ENCODE measurements around the gene LDAF1. TPM values are rescaled to one million over a fixed set of nuclear protein-coding genes. Genes with fewer than 3 reads are reported as not detected.
A peak's percentile ranks its signal among the peaks of the same experiment; 100 is the strongest.
"Not testable (repeated sequence)": the region's sequence is repeated elsewhere in the genome, so short reads cannot be mapped to it uniquely, and the experiment has no call there.

LDAF1 gene
- polyA plus RNA-seq, 1 donor from 2014 or later: 29.7 TPM

GRCh38 chr16:21172650-21173049, 14.2 kb downstream of the LDAF1 start:
- H3K9me3 Mint-ChIP-seq: no peaks in the 10 kb centered on the region
- H3K27me3 Mint-ChIP-seq: no peaks in the 10 kb centered on the region
- H3K36me3 Mint-ChIP-seq: peaks cover 9% of the 10 kb centered on the region
- no peak overlapping the region for H3K4me3 Mint-ChIP-seq
- no peaks in the 10 kb centered on the region for H3K4me1 Mint-ChIP-seq
- no peak overlapping the region for H3K27ac Mint-ChIP-seq

GRCh38 chr16:21175397-21175796, 16.9 kb downstream of the LDAF1 start:
- no peaks in the 10 kb centered on the region for H3K4me1 Mint-ChIP-seq
- no peak overlapping the region for H3K4me3 Mint-ChIP-seq
- no peak overlapping the region for H3K27ac Mint-ChIP-seq
- peaks cover 0 to 3% (median 1%) of the 10 kb centered on the region in 3 donors for H3K9me3 Mint-ChIP-seq
- peaks cover 12% of the 10 kb centered on the region for H3K36me3 Mint-ChIP-seq
- no peaks in the 10 kb centered on the region for H3K27me3 Mint-ChIP-seq

GRCh38 chr16:21179126-21179982, 20.9 kb downstream of the LDAF1 start:
- peaks cover under 1 to 5% (median 2%) of the 10 kb centered on the region in 3 donors for H3K4me1 Mint-ChIP-seq
- H3K27ac Mint-ChIP-seq: no peak overlapping the region
- no peaks in the 10 kb centered on the region for H3K27me3 Mint-ChIP-seq
- H3K36me3 Mint-ChIP-seq: peaks cover 16% of the 10 kb centered on the region
- no peak overlapping the region for H3K4me3 Mint-ChIP-seq
- H3K9me3 Mint-ChIP-seq: peaks cover 1 to 11% (median 2%) of the 10 kb centered on the region in 3 donors

- Mint-ChIP-seq H3K27ac (no peak overlapping the region), H3K36me3 (peaks cover 17% of the 10 kb centered on the region), H3K27me3 (no peaks in the 10 kb centered on the region), H3K4me1 (peaks cover 5 to 11% (median 8%) of the 10 kb centered on the region in 3 donors), H3K9me3 (peaks cover 2 to 17% (median 3%) of the 10 kb centered on the region in 3 donors), H3K4me3 (no peak overlapping the region)
These were observed 21.5 kb downstream of the LDAF1 start for GRCh38 chr16:21179983-21180365.

- Mint-ChIP-seq H3K4me1 (peaks cover 10 to 23% (median 11%) of the 10 kb centered on the region in 3 donors), H3K36me3 (peaks cover 13% of the 10 kb centered on the region), H3K27ac (no peak overlapping the region), H3K4me3 (no peak overlapping the region), H3K27me3 (peaks cover 1% of the 10 kb centered on the region), H3K9me3 (peaks cover 2 to 17% (median 6%) of the 10 kb centered on the region in 3 donors)
These were observed 25.5 kb downstream of the LDAF1 start for GRCh38 chr16:21183995-21184394.

- Mint-ChIP-seq H3K36me3 (peaks cover 13% of the 10 kb centered on the region), H3K4me3 (no peak overlapping the region), H3K27ac (peak overlapping the region; percentile 31 to 82 (median 59)), H3K9me3 (peaks cover 2 to 17% (median 6%) of the 10 kb centered on the region in 3 donors), H3K27me3 (peaks cover 1% of the 10 kb centered on the region), H3K4me1 (peaks cover 10 to 27% (median 11%) of the 10 kb centered on the region in 3 donors)
These were observed 26.4 kb downstream of the LDAF1 start for GRCh38 chr16:21184834-21185233.

GRCh38 chr16:21185659-21186325, 27.3 kb downstream of the LDAF1 start:
- peaks cover 13% of the 10 kb centered on the region for H3K36me3 Mint-ChIP-seq
- peak overlapping the region in 1 of 3 donors; percentile 31 for H3K27ac Mint-ChIP-seq
- peaks cover 10 to 27% (median 11%) of the 10 kb centered on the region in 3 donors for H3K4me1 Mint-ChIP-seq
- peaks cover 2 to 21% (median 8%) of the 10 kb centered on the region in 3 donors for H3K9me3 Mint-ChIP-seq
- peaks cover 1% of the 10 kb centered on the region for H3K27me3 Mint-ChIP-seq
- no peak overlapping the region for H3K4me3 Mint-ChIP-seq

GRCh38 chr16:21186326-21186691, 27.8 kb downstream of the LDAF1 start:
- Mint-ChIP-seq H3K9me3 (peaks cover 2 to 21% (median 8%) of the 10 kb centered on the region in 3 donors), H3K36me3 (peaks cover 8% of the 10 kb centered on the region), H3K27ac (no peak overlapping the region)

GRCh38 chr16:21189311-21189710, 30.8 kb downstream of the LDAF1 start:
- peaks cover 4% of the 10 kb centered on the region for H3K36me3 Mint-ChIP-seq
- peaks cover 0 to 13% (median 8%) of the 10 kb centered on the region in 3 donors for H3K9me3 Mint-ChIP-seq
- peaks cover 4% of the 10 kb centered on the region for H3K27me3 Mint-ChIP-seq
- no peak overlapping the region for H3K27ac Mint-ChIP-seq
- no peak overlapping the region for H3K4me3 Mint-ChIP-seq
- peaks cover 10 to 23% (median 10%) of the 10 kb centered on the region in 3 donors for H3K4me1 Mint-ChIP-seq

More at GRCh38 chr16:21186326-21186691, 27.8 kb downstream of the LDAF1 start:
- no peak overlapping the region for H3K4me3 Mint-ChIP-seq
- H3K27me3 Mint-ChIP-seq: peaks cover 1% of the 10 kb centered on the region
- peaks cover 10 to 27% (median 11%) of the 10 kb centered on the region in 3 donors for H3K4me1 Mint-ChIP-seq

- no peak overlapping the region for H3K4me3 Mint-ChIP-seq
These were observed 31.5 kb downstream of the LDAF1 start for GRCh38 chr16:21190013-21190412.

GRCh38 chr16:21190599-21190998, 32.1 kb downstream of the LDAF1 start:
- Mint-ChIP-seq H3K4me3 (no peak overlapping the region), H3K4me1 (peaks cover 2 to 18% (median 7%) of the 10 kb centered on the region in 3 donors), H3K9me3 (peaks cover 0 to 7% (median 4%) of the 10 kb centered on the region in 3 donors), H3K36me3 (no peaks in the 10 kb centered on the region), H3K27me3 (peaks cover 4% of the 10 kb centered on the region), H3K27ac (no peak overlapping the region)

More at GRCh38 chr16:21190013-21190412, 31.5 kb downstream of the LDAF1 start:
- Mint-ChIP-seq H3K4me1 (peaks cover 3 to 21% (median 7%) of the 10 kb centered on the region in 3 donors), H3K27ac (no peak overlapping the region), H3K9me3 (peaks cover 0 to 7% (median 7%) of the 10 kb centered on the region in 3 donors), H3K27me3 (peaks cover 4% of the 10 kb centered on the region), H3K36me3 (peaks cover 3% of the 10 kb centered on the region)

GRCh38 chr16:21192991-21193390, 34.5 kb downstream of the LDAF1 start:
- H3K9me3 Mint-ChIP-seq: peaks cover 0 to 4% (median 3%) of the 10 kb centered on the region in 3 donors
- H3K27ac Mint-ChIP-seq: no peak overlapping the region
- H3K27me3 Mint-ChIP-seq: peaks cover 14% of the 10 kb centered on the region
- H3K36me3 Mint-ChIP-seq: no peaks in the 10 kb centered on the region
- peaks cover 6 to 19% (median 12%) of the 10 kb centered on the region in 3 donors for H3K4me1 Mint-ChIP-seq
- H3K4me3 Mint-ChIP-seq: no peak overlapping the region

- Mint-ChIP-seq H3K27ac (no peak overlapping the region), H3K9me3 (peaks cover 0 to 4% (median 3%) of the 10 kb centered on the region in 3 donors), H3K36me3 (no peaks in the 10 kb centered on the region), H3K4me1 (peaks cover 3 to 10% (median 8%) of the 10 kb centered on the region in 3 donors), H3K4me3 (no peak overlapping the region), H3K27me3 (peaks cover 20% of the 10 kb centered on the region)
These were observed 36.4 kb downstream of the LDAF1 start for GRCh38 chr16:21194771-21195301.

- H3K9me3 Mint-ChIP-seq, H3K4me1 Mint-ChIP-seq, H3K27ac Mint-ChIP-seq, H3K4me3 Mint-ChIP-seq, H3K36me3 Mint-ChIP-seq: not testable (repeated sequence)
- H3K27me3 Mint-ChIP-seq: peaks cover 20% of the 10 kb centered on the region
These were observed 36.9 kb downstream of the LDAF1 start for GRCh38 chr16:21195330-21195729.

- Mint-ChIP-seq H3K36me3 (no peaks in the 10 kb centered on the region), H3K4me3 (no peak overlapping the region), H3K4me1 (peaks cover 3 to 10% (median 8%) of the 10 kb centered on the region in 3 donors), H3K27me3 (peaks cover 20% of the 10 kb centered on the region), H3K27ac (no peak overlapping the region), H3K9me3 (no peaks in the 10 kb centered on the region)
These were observed 38.6 kb downstream of the LDAF1 start for GRCh38 chr16:21197112-21197511.

Measured in IgD-negative memory B cell (primary cell).